ENCODE measurements around the gene ATP6V1B1. TPM values are rescaled to one million over a fixed set of nuclear protein-coding genes. Genes with fewer than 3 reads are reported as not detected.

ATP6V1B1 gene
- total RNA-seq, 1 experiment from 2014 or later: 7.8 TPM

DNA sequence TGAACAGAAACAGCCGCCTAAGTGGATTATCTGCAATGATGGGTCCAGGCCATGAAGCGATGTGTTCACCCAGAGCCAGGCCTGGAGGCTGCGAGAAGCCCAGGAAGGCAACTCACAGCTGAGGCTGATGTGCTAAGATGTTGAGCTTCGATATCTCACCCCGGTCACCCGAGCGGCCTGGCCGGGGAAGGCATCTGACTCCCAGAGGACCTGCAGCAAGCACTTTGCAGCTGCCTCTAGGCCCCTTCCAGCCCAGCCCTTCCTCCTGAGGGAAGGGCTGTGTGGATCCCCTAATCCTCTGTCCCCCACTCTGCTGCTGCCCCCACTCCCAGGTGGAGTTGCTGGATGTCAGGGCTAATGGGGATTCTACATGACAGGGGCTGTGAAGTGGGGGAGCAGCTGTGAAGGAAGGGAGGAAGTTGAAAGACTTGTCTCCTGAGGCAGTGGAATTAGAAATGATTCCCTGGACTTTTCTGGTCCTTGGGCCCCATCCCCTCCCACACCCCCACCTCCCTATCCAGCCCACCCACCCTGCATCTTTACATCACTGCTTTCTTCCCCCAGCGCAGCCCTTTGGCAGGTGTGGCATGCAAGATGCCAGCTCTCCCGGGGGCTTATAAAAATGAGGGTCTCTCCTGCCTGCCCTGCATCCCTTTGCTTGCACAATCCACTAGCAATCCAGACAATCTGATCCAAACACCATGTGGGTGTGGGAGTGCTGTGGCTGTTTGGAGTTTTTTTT is 4.3 kb downstream of the ATP6V1B1 start:
- no peak for DNase-seq
- Histone ChIP-seq H3K9me2 (ENCODE audit: insufficient read depth) (no peaks in the 10 kb centered on the region), H3K27me3 (ENCODE audit: insufficient read depth, low read depth) (no peaks in the 10 kb centered on the region), H3F3A (ENCODE audit: insufficient read depth, low read depth) (peaks cover 3% of the 10 kb centered on the region; the same call in 1 of the 2 replicates), H3K27ac (no peak overlapping the region), H3K4me1 (replicated peaks; ENCODE audit: insufficient read depth) (peaks cover 29% of the 10 kb centered on the region), H3K4me2 (no peak overlapping the region), H3K9me3 (ENCODE audit: insufficient read depth, low read depth) (no peaks in the 10 kb centered on the region), H4K20me1 (ENCODE audit: insufficient read depth) (no peaks in the 10 kb centered on the region), H3K79me2 (ENCODE audit: low read depth) (no peaks in the 10 kb centered on the region), H2AFZ (no peak overlapping the region), H3K4me3 (no peak overlapping the region), H3K36me3 (ENCODE audit: low read depth) (no peaks in the 10 kb centered on the region)
- intact Hi-C loops (cut with micrococcal nuclease; ENCODE audit: unreplicated experiment): no loop called here
- TF ChIP-seq EZH2 (IDR thresholded peaks at IDR 0.05; ENCODE audit: low read depth): no peak
- TF ChIP-seq, protein P1, sequence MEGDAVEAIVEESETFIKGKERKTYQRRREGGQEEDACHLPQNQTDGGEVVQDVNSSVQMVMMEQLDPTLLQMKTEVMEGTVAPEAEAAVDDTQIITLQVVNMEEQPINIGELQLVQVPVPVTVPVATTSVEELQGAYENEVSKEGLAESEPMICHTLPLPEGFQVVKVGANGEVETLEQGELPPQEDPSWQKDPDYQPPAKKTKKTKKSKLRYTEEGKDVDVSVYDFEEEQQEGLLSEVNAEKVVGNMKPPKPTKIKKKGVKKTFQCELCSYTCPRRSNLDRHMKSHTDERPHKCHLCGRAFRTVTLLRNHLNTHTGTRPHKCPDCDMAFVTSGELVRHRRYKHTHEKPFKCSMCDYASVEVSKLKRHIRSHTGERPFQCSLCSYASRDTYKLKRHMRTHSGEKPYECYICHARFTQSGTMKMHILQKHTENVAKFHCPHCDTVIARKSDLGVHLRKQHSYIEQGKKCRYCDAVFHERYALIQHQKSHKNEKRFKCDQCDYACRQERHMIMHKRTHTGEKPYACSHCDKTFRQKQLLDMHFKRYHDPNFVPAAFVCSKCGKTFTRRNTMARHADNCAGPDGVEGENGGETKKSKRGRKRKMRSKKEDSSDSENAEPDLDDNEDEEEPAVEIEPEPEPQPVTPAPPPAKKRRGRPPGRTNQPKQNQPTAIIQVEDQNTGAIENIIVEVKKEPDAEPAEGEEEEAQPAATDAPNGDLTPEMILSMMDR (conservative IDR thresholded peaks at IDR 0.05): no peak
- BruUV-seq (replicated peaks): no TSS peak
- CTCF ChIA-PET: no interaction called here
- POLR2A ChIA-PET (ENCODE audit: unreplicated experiment): no interaction called here

DNA sequence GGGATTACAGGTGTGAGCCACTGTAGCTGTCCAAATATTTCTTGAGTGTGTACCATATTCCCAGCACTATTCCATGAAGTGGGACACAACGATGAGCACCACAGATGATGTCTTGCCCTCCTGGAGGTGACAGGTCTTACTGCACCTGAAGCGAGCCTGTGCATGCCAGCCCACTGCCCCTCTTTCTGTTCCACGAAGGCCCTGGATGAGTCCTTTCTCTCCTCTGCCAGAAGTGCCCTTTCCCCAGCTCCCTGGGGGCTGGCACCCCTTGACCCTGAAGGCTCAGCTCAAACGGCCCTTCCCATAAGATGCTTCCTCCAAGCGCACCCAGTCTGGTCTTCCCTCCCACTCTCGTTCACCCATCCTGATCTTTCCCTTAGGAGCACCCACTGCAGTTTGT is 5.5 kb downstream of the ATP6V1B1 start:
- Histone ChIP-seq H3F3A (ENCODE audit: insufficient read depth, low read depth) (no peaks in the 10 kb centered on the region; the same call in 1 of the 2 replicates), H3K27ac (no peak overlapping the region), H3K4me2 (no peak overlapping the region), H4K20me1 (ENCODE audit: insufficient read depth) (no peaks in the 10 kb centered on the region), H3K79me2 (ENCODE audit: low read depth) (no peaks in the 10 kb centered on the region), H3K27me3 (ENCODE audit: insufficient read depth, low read depth) (no peaks in the 10 kb centered on the region), H3K36me3 (ENCODE audit: low read depth) (no peaks in the 10 kb centered on the region), H3K9me3 (ENCODE audit: insufficient read depth, low read depth) (no peaks in the 10 kb centered on the region), H3K4me1 (replicated peaks; ENCODE audit: insufficient read depth) (peaks cover 31% of the 10 kb centered on the region), H3K9me2 (ENCODE audit: insufficient read depth) (no peaks in the 10 kb centered on the region), H2AFZ (no peak overlapping the region), H3K4me3 (no peak overlapping the region)
- DNase-seq: no peak
- no TSS peak for BruUV-seq (replicated peaks)
- ChIA-PET POLR2A (ENCODE audit: unreplicated experiment) (no interaction called here), CTCF (no interaction called here)
- TF ChIP-seq, protein P1 (conservative IDR thresholded peaks at IDR 0.05): no peak
- TF ChIP-seq EZH2 (IDR thresholded peaks at IDR 0.05; ENCODE audit: low read depth): no peak
- intact Hi-C loops (cut with micrococcal nuclease; ENCODE audit: unreplicated experiment): no loop called here

DNA sequence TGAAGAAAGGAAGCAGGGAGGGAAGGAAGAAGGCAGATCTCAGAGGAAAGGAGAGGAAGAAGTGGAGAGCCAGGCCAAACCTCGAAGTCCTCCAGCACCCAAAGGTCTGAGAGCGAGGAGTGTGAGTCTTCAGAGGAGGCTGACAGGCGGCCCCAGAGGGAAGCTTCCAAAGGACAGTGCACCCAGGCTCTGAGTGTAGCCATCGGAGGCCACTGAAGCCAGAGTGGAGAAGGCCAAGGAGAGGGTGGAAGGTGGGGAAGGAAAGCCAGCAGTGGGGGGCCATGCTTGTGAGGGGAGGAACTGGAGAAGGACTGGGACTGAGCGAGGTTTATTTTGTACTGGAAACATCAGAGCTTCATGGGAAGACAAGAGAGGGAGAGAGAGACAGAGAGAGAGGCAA is 6.0 kb downstream of the ATP6V1B1 start:
- Histone ChIP-seq H3F3A (ENCODE audit: insufficient read depth, low read depth) (no peaks in the 10 kb centered on the region; the same call in 1 of the 2 replicates), H3K9me3 (ENCODE audit: insufficient read depth, low read depth) (no peaks in the 10 kb centered on the region), H2AFZ (no peak overlapping the region), H4K20me1 (ENCODE audit: insufficient read depth) (no peaks in the 10 kb centered on the region), H3K79me2 (ENCODE audit: low read depth) (no peaks in the 10 kb centered on the region), H3K4me1 (replicated peaks; ENCODE audit: insufficient read depth) (peaks cover 26% of the 10 kb centered on the region), H3K9me2 (ENCODE audit: insufficient read depth) (no peaks in the 10 kb centered on the region), H3K36me3 (ENCODE audit: low read depth) (no peaks in the 10 kb centered on the region), H3K27me3 (ENCODE audit: insufficient read depth, low read depth) (no peaks in the 10 kb centered on the region), H3K4me3 (no peak overlapping the region), H3K27ac (no peak overlapping the region), H3K4me2 (no peak overlapping the region)
- intact Hi-C loops (cut with micrococcal nuclease; ENCODE audit: unreplicated experiment): no loop called here
- no peak for DNase-seq
- POLR2A ChIA-PET (ENCODE audit: unreplicated experiment): no interaction called here
- BruUV-seq (replicated peaks): no TSS peak
- CTCF ChIA-PET: no interaction called here
- TF ChIP-seq, protein P1 (conservative IDR thresholded peaks at IDR 0.05): no peak
- no peak for TF ChIP-seq EZH2 (IDR thresholded peaks at IDR 0.05; ENCODE audit: low read depth)
